A549 (cell line): ENCODE results near the gene LDLRAD4. TPM values are rescaled to one million over a fixed set of nuclear protein-coding genes. Genes with fewer than 3 reads are reported as not detected.
A peak's percentile ranks its signal among the peaks of the same experiment; 100 is the strongest.

Experiments
- ATAC-seq, 2 experiments: fragments of 200-7000 bp in 1 of 2; fragments of >200 bp in 1 of 2; cut with Nextera tagmentation in 1 of 2; cut with Tn5 transposase in 1 of 2; 3 replicates each; pipeline versions ENCODE4 v1.8.0 to v1.9.1; 2018 to 2020; ENCODE audit warnings: mild to moderate bottlenecking in 1 of 2, moderate library complexity in 1 of 2
- CTCF ChIA-PET: fragments of 300-600 bp; sonication (Branson Sonifier 250); formaldehyde crosslinking; extraction: SDS; loops from one replicate; lab custom pipeline; 2021; ENCODE audit warnings: antibody characterized with exemption, inconsistent platforms; lab: Yijun Ruan, JAX
- POLR2A ChIA-PET: fragments of 350-600 bp; formaldehyde crosslinking; extraction: SDS; loops from one replicate; lab custom pipeline; 2021; ENCODE audit warnings: antibody characterized with exemption, inconsistent platforms; lab: Yijun Ruan, JAX
- DNase-seq, 2 experiments: peaks; one replicate each; pipeline versions ENCODE4 v3.0.0 to v3.0.0-alpha.2; 2011 to 2016; ENCODE audit warnings: low read depth in 1 of 2, low spot score in 1 of 2
- FAIRE-seq: peaks from 2 replicates; lab custom pipeline; 2011; peaks lifted over from hg19 to GRCh38; lab: Jason Lieb, UNC
- H3K27ac ChIP-seq, 2 experiments: fragments of >200 bp; sonication (Bioruptor Twin); formaldehyde crosslinking; 3 replicates each; pipeline ENCODE4 v1.5.1; 2016 to 2017
- H3K4me1 ChIP-seq: fragments of >200 bp; sonication (Bioruptor Twin); formaldehyde crosslinking; 3 replicates; pipeline ENCODE4 v1.6.1; 2016
- H3K4me2 ChIP-seq: fragments of >200 bp; sonication (Bioruptor Twin); formaldehyde crosslinking; 3 replicates; pipeline ENCODE4 v1.6.1; 2016
- H3K4me3 ChIP-seq: fragments of >200 bp; sonication (Bioruptor Twin); formaldehyde crosslinking; 3 replicates; pipeline ENCODE4 v1.5.1; 2016
- H3K9me3 ChIP-seq: fragments of >200 bp; sonication (Bioruptor Twin); formaldehyde crosslinking; 3 replicates; pipeline ENCODE4 v1.6.1; 2016
- BHLHE40 ChIP-seq: IDR thresholded peaks from 2 replicates; pipeline ENCODE4 v1.6.1; 2012; ENCODE audit warnings: low read depth, low read length, inconsistent platforms
- CBX8 ChIP-seq: fragments of 200-600 bp; sonication (generic); IDR thresholded peaks from 2 replicates; pipeline ENCODE4 v1.6.1; 2016
- CHD4 ChIP-seq: fragments of 200-600 bp; sonication (generic); IDR thresholded peaks from 2 replicates; pipeline ENCODE4 v1.6.1; 2016; ENCODE audit warnings: antibody characterized with exemption, mild to moderate bottlenecking, borderline replicate concordance
- EHMT2 ChIP-seq: fragments of 200-600 bp; sonication (generic); IDR thresholded peaks from 2 replicates; pipeline ENCODE4 v1.6.1; 2016; ENCODE audit warnings: antibody characterized with exemption, low read depth, mild to moderate bottlenecking, moderate library complexity
- ESRRA ChIP-seq: fragments of 150-350 bp; IDR thresholded peaks from 2 replicates; pipeline ENCODE4 v1.6.1; 2014; ENCODE audit warnings: mild to moderate bottlenecking, low read length, borderline replicate concordance
- FOSL2 ChIP-seq, 2 experiments: fragments of 450-650 bp in 1 of 2; fragments of >200 bp in 1 of 2; sonication (Bioruptor Twin) in 1 of 2; formaldehyde crosslinking; IDR thresholded peaks; 2 replicates each; pipeline versions ENCODE4 v1.5.0 to v1.6.1; 2016 to 2020; ENCODE audit warnings: mild to moderate bottlenecking in 1 of 2, moderate library complexity in 1 of 2
- FOXS1 ChIP-seq: fragments of 250-450 bp; sonication (Bioruptor Pico); IDR thresholded peaks from 2 replicates; pipeline ENCODE4 v1.5.0; 2020; ENCODE audit warnings: mild to moderate bottlenecking, moderate library complexity
- HDAC2 ChIP-seq: fragments of 200-600 bp; sonication (generic); IDR thresholded peaks from 2 replicates; pipeline ENCODE4 v1.6.1; 2016
- HEYL ChIP-seq: fragments of 250-450 bp; sonication (Bioruptor Pico); IDR thresholded peaks from 2 replicates; pipeline ENCODE4 v1.8.0; 2021; ENCODE audit warnings: mild to moderate bottlenecking, moderate library complexity
- HOXB13 ChIP-seq: fragments of 250-450 bp; sonication (Bioruptor Pico); IDR thresholded peaks from 2 replicates; pipeline ENCODE4 v1.5.0; 2020; ENCODE audit warnings: low read depth, mild to moderate bottlenecking, moderate library complexity
- JUN ChIP-seq, 2 experiments: fragments of >200 bp; sonication (Bioruptor Twin); formaldehyde crosslinking; IDR thresholded peaks; 2 replicates in 1 of 2; 3 replicates in 1 of 2; pipeline ENCODE4 v1.6.1; 2016 to 2017
- KDM5A ChIP-seq: fragments of 200-600 bp; sonication (generic); IDR thresholded peaks from 2 replicates; pipeline ENCODE4 v1.6.1; 2016; ENCODE audit warnings: antibody characterized with exemption, mild to moderate bottlenecking
- NFE2L2 ChIP-seq: fragments of 150-350 bp; conservative IDR thresholded peaks from 2 replicates; pipeline ENCODE4 v1.6.1; 2014; ENCODE audit warnings: low read length
- POLR2A ChIP-seq: IDR thresholded peaks from 2 replicates; pipeline ENCODE4 v1.6.1; 2012; ENCODE audit warnings: mild to moderate bottlenecking, low read length
- RCOR1 ChIP-seq: fragments of 150-350 bp; IDR thresholded peaks from 2 replicates; pipeline ENCODE4 v1.6.1; 2014; ENCODE audit warnings: antibody characterized with exemption, low read length, low read depth
- RNF2 ChIP-seq: fragments of 200-600 bp; sonication (generic); IDR thresholded peaks from 2 replicates; pipeline ENCODE4 v1.6.1; 2016; ENCODE audit warnings: low read depth, mild to moderate bottlenecking, antibody characterized with exemption, moderate library complexity, borderline replicate concordance
- ZNF302 ChIP-seq: fragments of 250-450 bp; sonication (Bioruptor Pico); IDR thresholded peaks from 2 replicates; pipeline ENCODE4 v1.9.0; 2021; ENCODE audit warnings: inconsistent platforms, mild to moderate bottlenecking, moderate library complexity
- ZSCAN20 ChIP-seq: fragments of 250-450 bp; sonication (Bioruptor Pico); IDR thresholded peaks from 2 replicates; pipeline ENCODE4 v1.8.0; 2022; ENCODE audit warnings: mild to moderate bottlenecking, moderate library complexity
- WGBS: methylation state at CpG from one replicate; pipeline ENCODE4 v1.1.6; 2017; ENCODE audit errors: missing lambda C conversion rate; 5-methylcytosine and 5-hydroxymethylcytosine counted together
- polyA plus RNA-seq, 4 experiments: library from polyadenylated mRNA; depleted of rRNA in 3 of 4; stranded (reverse); fragments of >200 nt; fragmentation: RNase III in 1 of 4; extraction: RNeasy Plus Mini Kit Qiagen cat#74134 plus additional on column Dnase treatment in 1 of 4; gene quantifications; 2 replicates in 3 of 4; 3 replicates in 1 of 4; pipeline ENCODE4 v1.2.3, GENCODE V29; 2011 to 2017
- TF ChIP-seq, protein P1 (sequence below): fragments of >200 bp; sonication (Bioruptor Twin); formaldehyde crosslinking; IDR thresholded peaks from 2 replicates; pipeline ENCODE4 v1.6.1; 2016
- TF ChIP-seq, protein P2 (sequence below): fragments of >200 bp; sonication (Bioruptor Twin); formaldehyde crosslinking; IDR thresholded peaks from 3 replicates; pipeline ENCODE4 v1.5.1; 2016
- TF ChIP-seq, protein P3 (sequence below): IDR thresholded peaks from 2 replicates; pipeline ENCODE4 v1.6.1; 2012
- TF ChIP-seq, protein P4 (sequence below): fragments of 150-350 bp; IDR thresholded peaks from 2 replicates; pipeline ENCODE4 v1.6.1; 2014; ENCODE audit warnings: low read depth, mild to moderate bottlenecking, low read length
- TF ChIP-seq, protein P5 (sequence below): IDR thresholded peaks from 2 replicates; pipeline ENCODE4 v1.6.1; 2012

The LDLRAD4 gene
- polyA plus RNA-seq, 2 of the 4 experiments (the other 2 are of a cell fraction): 5.2 to 7.6 TPM

DNA sequence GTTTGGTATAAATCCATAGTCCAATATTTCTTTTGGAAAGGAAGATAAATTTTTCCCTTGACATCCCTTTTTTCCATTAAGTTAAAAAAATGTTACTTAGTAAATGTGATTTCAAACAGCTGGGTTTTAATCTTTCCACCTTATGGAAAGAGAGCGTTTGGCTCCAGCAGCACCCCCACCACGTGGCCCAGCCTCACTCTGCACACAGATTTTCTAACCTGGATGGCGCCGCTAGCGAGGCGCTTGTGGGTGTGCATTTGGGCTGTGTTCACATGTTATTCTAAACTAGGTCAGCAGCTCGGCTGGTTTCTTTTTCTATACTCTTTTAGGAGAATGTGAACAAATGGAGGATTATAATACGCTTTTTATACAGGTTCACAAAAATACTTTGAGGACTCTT, 218.0 kb downstream of the LDLRAD4 start:
- H3K4me1 ChIP-seq: peaks cover 20% of the 10 kb centered on the region
- ChIA-PET CTCF (no interaction called here), POLR2A (no interaction called here)
- H3K9me3 ChIP-seq: no peaks in the 10 kb centered on the region
- TF ChIP-seq FOXS1: no peak
- no peak for TF ChIP-seq POLR2A
- no peak for TF ChIP-seq HDAC2
- TF ChIP-seq, protein P1, sequence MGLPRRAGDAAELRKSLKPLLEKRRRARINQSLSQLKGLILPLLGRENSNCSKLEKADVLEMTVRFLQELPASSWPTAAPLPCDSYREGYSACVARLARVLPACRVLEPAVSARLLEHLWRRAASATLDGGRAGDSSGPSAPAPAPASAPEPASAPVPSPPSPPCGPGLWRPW: no peak
- no peak for TF ChIP-seq HEYL (CRISPR knock-in tag)
- no peak for TF ChIP-seq ESRRA
- TF ChIP-seq FOSL2 (IDR thresholded peaks at IDR 0.05): no peak
- no peak for TF ChIP-seq FOSL2 (CRISPR knock-in tag; IDR thresholded peaks at IDR 0.05)
- no peak for TF ChIP-seq RCOR1
- WGBS: 90% methylated on average over 8 of the region's 8 CpGs
- ATAC-seq (no peak), FAIRE-seq (no peak), DNase-seq (no peak)
- H3K4me2 ChIP-seq: no peak overlapping the region; the same call in 2 of the 3 replicates
- no peak overlapping the region for H3K4me3 ChIP-seq
- peak overlapping the region; percentile 55 to 74; a peak in 4 of 6 replicates for H3K27ac ChIP-seq

DNA sequence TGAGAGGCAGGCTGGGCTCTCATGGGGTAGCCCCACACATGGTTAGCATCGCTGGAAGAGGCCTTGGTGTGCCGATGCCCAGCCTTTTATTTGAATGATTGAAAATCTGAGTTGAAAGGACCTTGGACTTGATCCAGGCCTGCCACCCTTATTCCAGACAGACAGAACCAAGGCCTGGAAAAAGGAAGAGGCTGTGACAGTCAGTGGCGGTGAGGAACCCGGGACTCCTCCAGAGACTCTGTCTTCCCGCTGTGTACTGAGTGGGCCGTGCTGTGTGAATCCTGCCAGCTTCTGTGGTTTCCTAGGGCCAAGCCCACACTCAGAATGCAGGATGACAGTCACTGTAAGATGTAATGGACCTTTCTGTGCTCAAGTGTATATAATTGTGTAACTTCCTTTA, 218.5 kb downstream of the LDLRAD4 start:
- 83% methylated on average over 6 of the region's 6 CpGs for WGBS
- ChIA-PET POLR2A (no interaction called here), CTCF (interaction anchor here (1.3 kb wide), 1 partner anchor 9 kb away, joined by 3 read pairs; no protein-coding TSS in a partner anchor)
- H3K4me2 ChIP-seq: no peak overlapping the region
- no peak overlapping the region for H3K4me3 ChIP-seq
- DNase-seq (no peak), FAIRE-seq (no peak), ATAC-seq (no peak)
- H3K9me3 ChIP-seq: no peaks in the 10 kb centered on the region
- peaks cover 20% of the 10 kb centered on the region for H3K4me1 ChIP-seq
- peak overlapping the region in 1 of 2 experiments; percentile 52; a peak in 2 of 6 replicates for H3K27ac ChIP-seq
- TF ChIP-seq RNF2 (no peak), CHD4 (no peak), EHMT2 (no peak), FOSL2 (IDR thresholded peaks at IDR 0.05) (no peak), FOSL2 (CRISPR knock-in tag; IDR thresholded peaks at IDR 0.05) (no peak), CBX8 (no peak), ZSCAN20 (no peak), BHLHE40 (no peak), JUN (IDR thresholded peaks at IDR 0.05) (no peak), NFE2L2 (no peak), KDM5A (no peak), HOXB13 (CRISPR knock-in tag) (no peak), ZNF302 (CRISPR knock-in tag) (no peak)
- TF ChIP-seq, protein P1: no peak
- TF ChIP-seq, protein P2, sequence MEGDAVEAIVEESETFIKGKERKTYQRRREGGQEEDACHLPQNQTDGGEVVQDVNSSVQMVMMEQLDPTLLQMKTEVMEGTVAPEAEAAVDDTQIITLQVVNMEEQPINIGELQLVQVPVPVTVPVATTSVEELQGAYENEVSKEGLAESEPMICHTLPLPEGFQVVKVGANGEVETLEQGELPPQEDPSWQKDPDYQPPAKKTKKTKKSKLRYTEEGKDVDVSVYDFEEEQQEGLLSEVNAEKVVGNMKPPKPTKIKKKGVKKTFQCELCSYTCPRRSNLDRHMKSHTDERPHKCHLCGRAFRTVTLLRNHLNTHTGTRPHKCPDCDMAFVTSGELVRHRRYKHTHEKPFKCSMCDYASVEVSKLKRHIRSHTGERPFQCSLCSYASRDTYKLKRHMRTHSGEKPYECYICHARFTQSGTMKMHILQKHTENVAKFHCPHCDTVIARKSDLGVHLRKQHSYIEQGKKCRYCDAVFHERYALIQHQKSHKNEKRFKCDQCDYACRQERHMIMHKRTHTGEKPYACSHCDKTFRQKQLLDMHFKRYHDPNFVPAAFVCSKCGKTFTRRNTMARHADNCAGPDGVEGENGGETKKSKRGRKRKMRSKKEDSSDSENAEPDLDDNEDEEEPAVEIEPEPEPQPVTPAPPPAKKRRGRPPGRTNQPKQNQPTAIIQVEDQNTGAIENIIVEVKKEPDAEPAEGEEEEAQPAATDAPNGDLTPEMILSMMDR: no peak
- TF ChIP-seq, protein P3, sequence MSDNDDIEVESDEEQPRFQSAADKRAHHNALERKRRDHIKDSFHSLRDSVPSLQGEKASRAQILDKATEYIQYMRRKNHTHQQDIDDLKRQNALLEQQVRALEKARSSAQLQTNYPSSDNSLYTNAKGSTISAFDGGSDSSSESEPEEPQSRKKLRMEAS: no peak
- TF ChIP-seq, protein P4, sequence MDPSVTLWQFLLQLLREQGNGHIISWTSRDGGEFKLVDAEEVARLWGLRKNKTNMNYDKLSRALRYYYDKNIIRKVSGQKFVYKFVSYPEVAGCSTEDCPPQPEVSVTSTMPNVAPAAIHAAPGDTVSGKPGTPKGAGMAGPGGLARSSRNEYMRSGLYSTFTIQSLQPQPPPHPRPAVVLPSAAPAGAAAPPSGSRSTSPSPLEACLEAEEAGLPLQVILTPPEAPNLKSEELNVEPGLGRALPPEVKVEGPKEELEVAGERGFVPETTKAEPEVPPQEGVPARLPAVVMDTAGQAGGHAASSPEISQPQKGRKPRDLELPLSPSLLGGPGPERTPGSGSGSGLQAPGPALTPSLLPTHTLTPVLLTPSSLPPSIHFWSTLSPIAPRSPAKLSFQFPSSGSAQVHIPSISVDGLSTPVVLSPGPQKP: no peak
- TF ChIP-seq, protein P5, sequence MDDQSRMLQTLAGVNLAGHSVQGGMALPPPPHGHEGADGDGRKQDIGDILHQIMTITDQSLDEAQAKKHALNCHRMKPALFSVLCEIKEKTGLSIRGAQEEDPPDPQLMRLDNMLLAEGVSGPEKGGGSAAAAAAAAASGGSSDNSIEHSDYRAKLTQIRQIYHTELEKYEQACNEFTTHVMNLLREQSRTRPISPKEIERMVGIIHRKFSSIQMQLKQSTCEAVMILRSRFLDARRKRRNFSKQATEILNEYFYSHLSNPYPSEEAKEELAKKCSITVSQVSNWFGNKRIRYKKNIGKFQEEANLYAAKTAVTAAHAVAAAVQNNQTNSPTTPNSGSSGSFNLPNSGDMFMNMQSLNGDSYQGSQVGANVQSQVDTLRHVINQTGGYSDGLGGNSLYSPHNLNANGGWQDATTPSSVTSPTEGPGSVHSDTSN: no peak
